Renal cortex interstitium (tissue), 11 donors: ENCODE measurements around the gene ATP6V0C. TPM values are rescaled to one million over a fixed set of nuclear protein-coding genes. Genes with fewer than 3 reads are reported as not detected.

Source experiments
- DNase-seq, 11 donors: peaks; one replicate each; pipeline ENCODE4 v3.0.0-alpha.2; 2013; ENCODE audit warnings: low read depth in 9 of 11, low spot score in 4 of 11; ENCODE audit errors: extremely low read depth in 1 of 11
- polyA plus RNA-seq, 3 donors: library from polyadenylated mRNA; unstranded; fragments of 120-200 nt; gene quantifications; one replicate each; pipeline ENCODE4 v1.2.1, GENCODE V29; 2013; ENCODE audit not compliant: insufficient read length in 3 of 3

The ATP6V0C gene
- polyA plus RNA-seq, 3 donors: 158 to 278 (median 243) TPM

GRCh38 chr16:2498531-2499253 is 15.1 kb upstream of the ATP6V0C start:
- DNase-seq: no peak

- DNase-seq: no peak
Measured at GRCh38 chr16:2499454-2499853, 14.3 kb upstream of the ATP6V0C start.

GRCh38 chr16:2499890-2500429 is 13.8 kb upstream of the ATP6V0C start:
- no peak for DNase-seq

- DNase-seq: no peak
Measured at GRCh38 chr16:2500430-2500917, 13.3 kb upstream of the ATP6V0C start.

GRCh38 chr16:2500918-2501750 is 12.6 kb upstream of the ATP6V0C start:
- peak; percentile 69 to 86 (median 85) for DNase-seq

GRCh38 chr16:2501946-2502895 is 11.5 kb upstream of the ATP6V0C start:
- DNase-seq: no peak

GRCh38 chr16:2505695-2506094 is 8.1 kb upstream of the ATP6V0C start:
- DNase-seq: no peak

- DNase-seq: no peak
Measured at GRCh38 chr16:2507052-2507659, 6.6 kb upstream of the ATP6V0C start.

- DNase-seq: no peak
Measured at GRCh38 chr16:2507665-2508064, 6.1 kb upstream of the ATP6V0C start.

GRCh38 chr16:2508722-2509400 is 4.9 kb upstream of the ATP6V0C start:
- DNase-seq: no peak

- DNase-seq: no peak
Measured at GRCh38 chr16:2511128-2511800, 2.5 kb upstream of the ATP6V0C start.

GRCh38 chr16:2511996-2512734 is 1.6 kb upstream of the ATP6V0C start:
- DNase-seq: no peak

GRCh38 chr16:2512735-2513404 is 882 bp upstream of the ATP6V0C start:
- DNase-seq: no peak

GRCh38 chr16:2514333-2515179 is 804 bp downstream of the ATP6V0C start:
- DNase-seq: no peak

GRCh38 chr16:2515180-2515851 is 1.6 kb downstream of the ATP6V0C start:
- no peak for DNase-seq
